Lung (tissue), 12 donors: ENCODE results near the gene NTNG2. TPM values are rescaled to one million over a fixed set of nuclear protein-coding genes. Genes with fewer than 3 reads are reported as not detected.

Source experiments
- ATAC-seq: fragments of 200-7000 bp; cut with Tn5 transposase; one replicate; pipeline ENCODE4 v1.9.1; 2020; ENCODE audit warnings: moderate number of reproducible peaks; ENCODE audit not compliant: insufficient read depth, low FRiP score
- DNase-seq, 3 donors: peaks; one replicate each; pipeline ENCODE4 v3.0.0-alpha.2; 2013 to 2017
- H3K27ac ChIP-seq, 2 donors: one replicate each; pipeline ENCODE4 v1.5.1; 2013; ENCODE audit warnings: mild to moderate bottlenecking in 2 of 2, moderate library complexity in 2 of 2, control low read depth in 1 of 2, inconsistent platforms in 1 of 2, low read depth in 1 of 2, low read length in 1 of 2
- H3K27me3 ChIP-seq, 3 donors: one replicate each; pipeline ENCODE4 v1.5.1; 2013; ENCODE audit warnings: low read length in 2 of 3; ENCODE audit not compliant: control insufficient read depth in 3 of 3, insufficient read depth in 3 of 3
- H3K36me3 ChIP-seq, 4 donors: one replicate each; pipeline ENCODE4 v1.5.1; 2013; ENCODE audit warnings: low read length in 4 of 4, mild to moderate bottlenecking in 1 of 4, moderate library complexity in 1 of 4; ENCODE audit not compliant: control insufficient read depth in 4 of 4, insufficient read depth in 4 of 4
- H3K4me1 ChIP-seq, 5 donors: one replicate each; pipeline ENCODE4 v1.5.1; 2013; ENCODE audit warnings: low read length in 5 of 5, mild to moderate bottlenecking in 2 of 5, moderate library complexity in 1 of 5; ENCODE audit not compliant: control insufficient read depth in 5 of 5, insufficient read depth in 5 of 5
- H3K4me3 ChIP-seq: one replicate; pipeline ENCODE4 v1.5.1; 2013; ENCODE audit warnings: mild to moderate bottlenecking, control low read depth, moderate library complexity
- H3K9ac ChIP-seq, 2 donors: one replicate each; pipeline ENCODE4 v1.5.1; 2013; ENCODE audit warnings: low read length in 2 of 2, control low read depth in 1 of 2; ENCODE audit not compliant: insufficient read depth in 1 of 2
- H3K9me3 ChIP-seq, 4 donors: one replicate each; pipeline ENCODE4 v1.5.1; 2013; ENCODE audit warnings: low read length in 3 of 4, mild to moderate bottlenecking in 1 of 4, moderate library complexity in 1 of 4; ENCODE audit not compliant: control insufficient read depth in 4 of 4, insufficient read depth in 3 of 4
- CTCF ChIP-seq: IDR thresholded peaks from 2 replicates; pipeline ENCODE4 v1.5.1; 2012; ENCODE audit warnings: mild to moderate bottlenecking; ENCODE audit errors: control extremely low read depth, extremely low read depth
- WGBS, 2 donors: extraction: QIAGEN DNeasy Blood & Tissue Kit; methylation state at CpG; one replicate each; pipeline ENCODE4 v1.1.7; 2013; 5-methylcytosine and 5-hydroxymethylcytosine counted together
- polyA plus RNA-seq, 2 donors: library from polyadenylated mRNA; stranded (reverse); fragments of 200-250 nt; gene quantifications; one replicate each; pipeline ENCODE4 v1.2.1, GENCODE V29; 2013
- total RNA-seq, 2 donors: library from RNA; depleted of rRNA in 1 of 2; stranded (reverse); fragments of >200 nt in 1 of 2; gene quantifications; one replicate each; pipeline ENCODE4 v1.2.1, GENCODE V29; 2014 to 2021
- donor health status: control.
- donor health status: control.
- donor health status: Bipolar disorder and iron deficiency.
- donor health status: healthy.
- donor health status: DM: yes; HTN: yes; CAD: no.

Gene NTNG2
- total and polyA plus RNA-seq, 4 donors, result 2.2 to 4.4 (median 2.5) TPM

GRCh38 chr9:132207839-132208615, 46.2 kb downstream of the NTNG2 start:
- Histone ChIP-seq H3K27ac (no peak overlapping the region), H3K9ac (no peak overlapping the region), H3K4me3 (no peak overlapping the region), H3K4me1 (no peaks in the 10 kb centered on the region), H3K9me3 (peaks cover 0 to 4% (median 0%) of the 10 kb centered on the region in 4 donors), H3K36me3 (no peaks in the 10 kb centered on the region), H3K27me3 (no peaks in the 10 kb centered on the region)
- TF ChIP-seq CTCF, result no peak
- 71 to 77% methylated on average over 16 of the region's 16 CpGs for WGBS, 2 donors
- ATAC-seq (no peak), DNase-seq (no peak)

GRCh38 chr9:132209228-132209627, 47.4 kb downstream of the NTNG2 start:
- Histone ChIP-seq H3K36me3 (no peaks in the 10 kb centered on the region), H3K27ac (no peak overlapping the region), H3K9me3 (peaks cover 0 to 2% (median 0%) of the 10 kb centered on the region in 4 donors), H3K9ac (no peak overlapping the region), H3K27me3 (no peaks in the 10 kb centered on the region), H3K4me3 (no peak overlapping the region), H3K4me1 (peaks cover 0 to 3% (median 0%) of the 10 kb centered on the region in 5 donors)
- WGBS, 2 donors, result 81 to 91% methylated on average over 30 of the region's 30 CpGs
- ATAC-seq, result no peak
- no peak for DNase-seq
- TF ChIP-seq CTCF, result no peak

GRCh38 chr9:132210472-132211145, 48.8 kb downstream of the NTNG2 start:
- Histone ChIP-seq H3K9ac (no peak overlapping the region), H3K9me3 (peaks cover 0 to 2% (median 0%) of the 10 kb centered on the region in 4 donors), H3K4me1 (peaks cover 0 to 3% (median 0%) of the 10 kb centered on the region in 5 donors), H3K27me3 (no peaks in the 10 kb centered on the region), H3K27ac (no peak overlapping the region), H3K36me3 (no peaks in the 10 kb centered on the region), H3K4me3 (no peak overlapping the region)
- no peak for DNase-seq
- WGBS, 2 donors, result 71 to 78% methylated on average over 13 to 14 of the region's 14 CpGs
- ATAC-seq, result no peak
- no peak for TF ChIP-seq CTCF
